ENCODE data around the gene MAD1L1.

Gene MAD1L1

GRCh38 chr7:2032030-2032875 lies 200.5 kb downstream of the MAD1L1 start:
- no peak overlapping the region for H2AK5ac ChIP-seq (ENCODE audit: low read length, severe bottlenecking)
- no peak overlapping the region for H2BK15ac ChIP-seq (ENCODE audit: low read depth, poor library complexity, severe bottlenecking)
- no peak overlapping the region for H3K18ac ChIP-seq (ENCODE audit: low read depth in 1 of 2, low read length in 2 of 2)
- H3K79me1 ChIP-seq (replicated peaks; ENCODE audit: low read length, poor library complexity, severe bottlenecking): peaks cover 34% of the 10 kb centered on the region
- H3K4me1 ChIP-seq (ENCODE audit: control insufficient read depth, insufficient read depth, low read depth, low read length): peaks cover 8% of the 10 kb centered on the region
- DNase-seq: no peak
- H2BK5ac ChIP-seq (ENCODE audit: low read depth, low read length, poor library complexity, severe bottlenecking): no peak overlapping the region
- H3K27ac ChIP-seq (ENCODE audit: low read length, poor library complexity, severe bottlenecking): no peak overlapping the region
- peaks cover 24% of the 10 kb centered on the region for H3K9me3 ChIP-seq (ENCODE audit: control insufficient read depth, low read length)
- peaks cover 4 to 7% of the 10 kb centered on the region in 2 experiments for H3K36me3 ChIP-seq (ENCODE audit: control insufficient read depth in 1 of 2, insufficient read depth in 2 of 2, low read depth in 1 of 2, low read length in 2 of 2)
- no peaks in the 10 kb centered on the region for H3K27me3 ChIP-seq (ENCODE audit: control insufficient read depth in 1 of 2, insufficient read depth in 1 of 2, low read length in 2 of 2)
- no peak overlapping the region for H3K9ac ChIP-seq (ENCODE audit: low read length)
- H3K4me3 ChIP-seq (ENCODE audit: insufficient read depth in 1 of 2, low read depth in 1 of 2, low read length in 2 of 2): no peak overlapping the region
- no peak overlapping the region for H3K4me2 ChIP-seq (ENCODE audit: low read length, poor library complexity, severe bottlenecking)
- H2AFZ ChIP-seq (ENCODE audit: low read depth, low read length): no peak overlapping the region
- no peak overlapping the region for H2BK120ac ChIP-seq (ENCODE audit: low read depth, low read length)
- no peak overlapping the region for H3K23ac ChIP-seq (ENCODE audit: low read length in 2 of 2)
- no peak overlapping the region for H2BK12ac ChIP-seq (ENCODE audit: low read length in 2 of 2)
- no peak overlapping the region for H4K91ac ChIP-seq (ENCODE audit: low read length)
- no peak overlapping the region for H4K8ac ChIP-seq (ENCODE audit: low read length)
- no peak overlapping the region for H3K4ac ChIP-seq (ENCODE audit: low read depth in 1 of 2, low read length in 2 of 2)
- H3K14ac ChIP-seq (ENCODE audit: low read length in 2 of 2): no peak overlapping the region
- WGBS: 82% methylated on average over 26 of the region's 26 CpGs

DNA sequence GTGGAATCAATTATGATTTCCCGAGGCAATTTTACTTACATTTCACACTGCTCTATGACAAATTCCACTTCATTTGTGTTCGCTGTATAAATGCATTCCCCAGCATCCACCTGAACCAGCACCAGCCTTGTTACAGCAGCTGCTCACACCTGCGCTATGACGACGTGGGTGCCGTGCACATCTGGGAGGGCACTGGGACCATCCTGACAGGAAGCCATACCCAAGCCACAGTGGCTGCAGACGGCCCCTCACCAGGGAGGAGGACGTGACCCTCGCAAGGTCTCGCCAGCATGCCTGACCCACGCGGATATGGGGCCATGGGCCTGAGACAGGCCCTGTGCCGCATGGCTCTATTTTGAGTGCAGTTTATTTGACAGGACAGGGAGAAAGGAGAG lies 201.3 kb downstream of the MAD1L1 start:
- Histone ChIP-seq H3K4me1 (ENCODE audit: control insufficient read depth, insufficient read depth, low read depth, low read length) (peaks cover 8% of the 10 kb centered on the region), H3K23ac (ENCODE audit: low read length in 2 of 2) (no peak overlapping the region), H3K27ac (ENCODE audit: low read length, poor library complexity, severe bottlenecking) (no peak overlapping the region), H3K36me3 (ENCODE audit: control insufficient read depth in 1 of 2, insufficient read depth in 2 of 2, low read depth in 1 of 2, low read length in 2 of 2) (peaks cover 4 to 7% of the 10 kb centered on the region in 2 experiments), H2BK120ac (ENCODE audit: low read depth, low read length) (no peak overlapping the region), H3K9me3 (ENCODE audit: control insufficient read depth, low read length) (peaks cover 32% of the 10 kb centered on the region), H3K27me3 (ENCODE audit: control insufficient read depth in 1 of 2, insufficient read depth in 1 of 2, low read length in 2 of 2) (no peaks in the 10 kb centered on the region), H3K9ac (ENCODE audit: low read length) (no peak overlapping the region), H3K4ac (ENCODE audit: low read depth in 1 of 2, low read length in 2 of 2) (no peak overlapping the region), H3K79me1 (replicated peaks; ENCODE audit: low read length, poor library complexity, severe bottlenecking) (peaks cover 34% of the 10 kb centered on the region), H2BK5ac (ENCODE audit: low read depth, low read length, poor library complexity, severe bottlenecking) (no peak overlapping the region), H3K4me3 (ENCODE audit: insufficient read depth in 1 of 2, low read depth in 1 of 2, low read length in 2 of 2) (no peak overlapping the region), H3K4me2 (ENCODE audit: low read length, poor library complexity, severe bottlenecking) (no peak overlapping the region), H2BK12ac (ENCODE audit: low read length in 2 of 2) (no peak overlapping the region), H4K91ac (ENCODE audit: low read length) (no peak overlapping the region), H2AK5ac (ENCODE audit: low read length, severe bottlenecking) (no peak overlapping the region), H3K18ac (ENCODE audit: low read depth in 1 of 2, low read length in 2 of 2) (no peak overlapping the region), H2BK15ac (ENCODE audit: low read depth, poor library complexity, severe bottlenecking) (no peak overlapping the region), H3K14ac (ENCODE audit: low read length in 2 of 2) (no peak overlapping the region), H4K8ac (ENCODE audit: low read length) (no peak overlapping the region), H2AFZ (ENCODE audit: low read depth, low read length) (no peak overlapping the region)
- WGBS: 94% methylated on average over 13 of the region's 13 CpGs
- no peak for DNase-seq

GRCh38 chr7:2030475-2031450 lies 202.0 kb downstream of the MAD1L1 start:
- Histone ChIP-seq H2BK120ac (ENCODE audit: low read depth, low read length) (no peak overlapping the region), H4K8ac (ENCODE audit: low read length) (no peak overlapping the region)
- WGBS: 92% methylated on average over 29 of the region's 32 CpGs

DNA sequence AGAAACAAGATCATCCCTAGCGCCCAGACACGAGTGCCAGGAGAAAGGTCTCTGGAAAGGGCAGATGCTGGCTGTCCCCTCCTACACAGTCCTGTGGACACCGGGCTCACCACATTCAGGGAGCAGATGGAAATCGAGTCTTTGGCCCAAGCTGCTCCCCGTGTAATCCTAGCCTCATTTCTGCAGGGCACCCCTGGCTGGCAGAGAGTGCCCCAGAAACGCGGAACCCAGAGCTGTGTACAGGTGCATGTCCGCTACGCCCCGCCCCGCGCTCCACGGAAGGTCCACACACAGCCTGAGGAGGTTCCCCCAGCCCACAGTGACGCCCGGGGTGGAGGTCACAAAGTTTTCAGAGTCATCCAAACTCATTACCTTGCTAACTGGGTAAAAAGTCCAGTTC lies 202.8 kb downstream of the MAD1L1 start:
- Histone ChIP-seq H2BK15ac (ENCODE audit: low read depth, poor library complexity, severe bottlenecking) (no peak overlapping the region), H3K36me3 (ENCODE audit: control insufficient read depth in 1 of 2, insufficient read depth in 2 of 2, low read depth in 1 of 2, low read length in 2 of 2) (peaks cover 4 to 7% of the 10 kb centered on the region in 2 experiments), H3K4me1 (ENCODE audit: control insufficient read depth, insufficient read depth, low read depth, low read length) (peaks cover 8% of the 10 kb centered on the region), H3K4me3 (ENCODE audit: insufficient read depth in 1 of 2, low read depth in 1 of 2, low read length in 2 of 2) (no peak overlapping the region), H3K9me3 (ENCODE audit: control insufficient read depth, low read length) (peaks cover 45% of the 10 kb centered on the region), H2AFZ (ENCODE audit: low read depth, low read length) (no peak overlapping the region), H2BK120ac (ENCODE audit: low read depth, low read length) (no peak overlapping the region), H3K27me3 (ENCODE audit: control insufficient read depth in 1 of 2, insufficient read depth in 1 of 2, low read length in 2 of 2) (no peaks in the 10 kb centered on the region), H3K9ac (ENCODE audit: low read length) (no peak overlapping the region), H2BK12ac (ENCODE audit: low read length in 2 of 2) (no peak overlapping the region), H3K79me1 (replicated peaks; ENCODE audit: low read length, poor library complexity, severe bottlenecking) (peaks cover 34% of the 10 kb centered on the region), H4K8ac (ENCODE audit: low read length) (no peak overlapping the region), H3K27ac (ENCODE audit: low read length, poor library complexity, severe bottlenecking) (no peak overlapping the region), H2BK5ac (ENCODE audit: low read depth, low read length, poor library complexity, severe bottlenecking) (no peak overlapping the region), H3K23ac (ENCODE audit: low read length in 2 of 2) (no peak overlapping the region), H3K4me2 (ENCODE audit: low read length, poor library complexity, severe bottlenecking) (no peak overlapping the region), H3K18ac (ENCODE audit: low read depth in 1 of 2, low read length in 2 of 2) (no peak overlapping the region), H2AK5ac (ENCODE audit: low read length, severe bottlenecking) (no peak overlapping the region), H4K91ac (ENCODE audit: low read length) (no peak overlapping the region), H3K4ac (ENCODE audit: low read depth in 1 of 2, low read length in 2 of 2) (no peak overlapping the region), H3K14ac (ENCODE audit: low read length in 2 of 2) (no peak overlapping the region)
- WGBS: 96% methylated on average over 15 of the region's 15 CpGs
- DNase-seq: no peak

More at GRCh38 chr7:2030475-2031450, 202.0 kb downstream of the MAD1L1 start:
- no peak for DNase-seq
- Histone ChIP-seq H4K91ac (ENCODE audit: low read length) (no peak overlapping the region), H3K4me3 (ENCODE audit: insufficient read depth in 1 of 2, low read depth in 1 of 2, low read length in 2 of 2) (no peak overlapping the region), H3K9ac (ENCODE audit: low read length) (no peak overlapping the region), H3K4me2 (ENCODE audit: low read length, poor library complexity, severe bottlenecking) (no peak overlapping the region), H3K27ac (ENCODE audit: low read length, poor library complexity, severe bottlenecking) (no peak overlapping the region), H3K9me3 (ENCODE audit: control insufficient read depth, low read length) (peaks cover 37% of the 10 kb centered on the region), H2AFZ (ENCODE audit: low read depth, low read length) (no peak overlapping the region), H3K79me1 (replicated peaks; ENCODE audit: low read length, poor library complexity, severe bottlenecking) (peaks cover 36% of the 10 kb centered on the region), H3K36me3 (ENCODE audit: control insufficient read depth in 1 of 2, insufficient read depth in 2 of 2, low read depth in 1 of 2, low read length in 2 of 2) (peaks cover 4 to 7% of the 10 kb centered on the region in 2 experiments), H3K23ac (ENCODE audit: low read length in 2 of 2) (no peak overlapping the region), H3K4ac (ENCODE audit: low read depth in 1 of 2, low read length in 2 of 2) (no peak overlapping the region), H2BK5ac (ENCODE audit: low read depth, low read length, poor library complexity, severe bottlenecking) (no peak overlapping the region), H3K4me1 (ENCODE audit: control insufficient read depth, insufficient read depth, low read depth, low read length) (peaks cover 8% of the 10 kb centered on the region), H3K18ac (ENCODE audit: low read depth in 1 of 2, low read length in 2 of 2) (no peak overlapping the region), H3K14ac (ENCODE audit: low read length in 2 of 2) (no peak overlapping the region), H2BK15ac (ENCODE audit: low read depth, poor library complexity, severe bottlenecking) (no peak overlapping the region), H2BK12ac (ENCODE audit: low read length in 2 of 2) (no peak overlapping the region), H3K27me3 (ENCODE audit: control insufficient read depth in 1 of 2, insufficient read depth in 1 of 2, low read length in 2 of 2) (no peaks in the 10 kb centered on the region), H2AK5ac (ENCODE audit: low read length, severe bottlenecking) (no peak overlapping the region)

Data from mesenchymal stem cell (in vitro differentiated cells and primary cell).